Activated T-helper 1 cell treated with anti-CD3 and anti-CD28 coated beads, Interleukin-2, amount 50 U/mL, for 16 hours (primary cell): Measurements from ENCODE around the gene RPIA.

Experiments
- DNase-seq, 2 donors: peaks; one replicate each; pipeline ENCODE4 v3.0.0-alpha.2; 2020; ENCODE audit warnings: low read depth in 1 of 2, low spot score in 1 of 2

Gene RPIA

DNA sequence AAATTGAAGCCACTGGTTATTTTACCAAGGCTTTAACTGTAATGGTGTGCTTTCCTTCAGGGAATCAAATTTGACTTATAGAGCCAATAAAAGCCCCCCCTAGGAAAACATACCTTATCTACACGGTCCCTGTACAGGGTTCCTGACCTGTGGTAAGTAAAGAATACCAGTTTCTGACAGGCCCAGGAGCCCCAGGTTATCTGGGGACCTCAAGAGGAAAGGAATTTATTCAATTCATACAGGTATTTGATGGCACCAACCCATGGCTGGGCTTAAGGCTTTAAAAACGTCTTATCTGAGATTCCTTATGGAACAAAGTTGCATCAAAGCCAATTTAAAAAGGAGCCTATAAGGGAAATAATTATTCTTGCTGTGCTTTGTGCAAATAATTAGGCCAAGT is 7.0 kb upstream of the RPIA start:
- DNase-seq = no peak

DNA sequence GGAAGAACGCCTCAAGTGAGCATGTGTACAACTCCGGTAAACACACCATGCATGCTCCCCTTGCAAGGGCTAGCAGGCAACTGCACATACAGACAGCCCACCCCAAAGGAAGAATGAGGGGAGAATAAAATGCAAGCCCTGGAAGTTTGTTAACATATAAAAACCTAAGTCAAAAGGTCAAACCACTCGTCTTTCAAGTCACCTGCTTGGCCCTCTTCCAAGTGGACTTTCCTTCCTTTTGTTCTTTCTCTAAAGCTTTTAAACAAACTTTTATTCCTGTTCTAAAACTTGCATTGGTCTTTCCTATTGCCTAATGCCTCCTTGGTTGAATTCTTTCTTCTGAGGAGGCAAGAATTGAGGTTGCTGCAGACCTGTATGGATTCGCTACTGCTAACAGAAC is 5.2 kb upstream of the RPIA start:
- no peak for DNase-seq

DNA sequence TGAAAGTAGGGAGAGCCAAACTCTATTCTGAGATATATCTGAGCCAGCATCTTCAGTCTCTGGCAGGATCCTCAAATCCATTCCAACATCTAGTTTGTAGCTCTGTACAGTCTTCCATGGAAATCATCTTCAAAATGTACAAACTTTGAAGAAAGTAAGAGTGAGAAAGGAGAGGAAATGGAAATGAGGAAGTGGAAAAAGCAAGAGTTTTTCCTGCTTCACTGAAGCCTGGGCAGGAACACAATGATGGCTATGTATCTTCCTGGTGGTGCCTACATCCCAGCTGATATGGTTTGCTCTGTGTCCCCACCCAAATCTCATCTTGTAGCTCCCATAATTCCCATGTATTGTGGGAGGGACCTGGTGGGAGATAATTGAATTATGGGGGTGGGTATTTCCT is 4.1 kb upstream of the RPIA start:
- no peak for DNase-seq

DNA sequence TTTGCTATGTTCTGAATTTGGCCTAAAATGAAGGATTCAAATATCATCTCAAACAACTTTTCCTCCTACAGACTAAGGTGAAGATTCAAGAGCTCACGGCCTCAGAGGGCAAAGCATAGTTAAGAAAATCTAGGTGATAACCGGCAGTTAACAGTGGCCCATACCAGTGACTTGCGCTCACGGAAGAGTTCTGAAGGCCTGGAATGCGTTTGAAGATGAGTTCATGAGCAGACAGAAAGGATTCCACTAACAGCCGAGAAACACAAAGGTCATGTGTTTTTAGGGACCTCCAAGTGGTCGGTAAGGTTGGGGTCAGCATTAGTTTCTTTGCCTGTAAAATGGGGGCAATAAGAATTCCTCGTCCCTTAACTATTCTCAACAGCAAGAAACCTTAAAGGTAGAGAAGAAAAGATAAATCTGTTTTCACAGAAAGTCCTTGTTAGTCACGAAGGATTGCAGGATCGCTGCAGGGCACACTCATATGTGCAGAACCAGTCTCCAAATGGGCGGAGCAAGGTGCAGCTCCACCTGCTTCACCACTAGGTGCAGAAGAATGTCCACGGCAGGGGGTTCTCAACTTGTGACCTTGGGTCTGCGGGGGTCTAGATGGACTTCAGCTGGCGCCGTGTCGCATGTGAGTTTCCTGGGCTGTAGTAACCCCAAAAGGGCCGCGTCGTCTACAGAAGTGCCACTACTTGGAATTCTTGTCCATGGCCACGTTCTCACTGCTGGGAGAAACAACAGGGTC is 708 bp upstream of the RPIA start:
- peak; percentile 14 to 17 for DNase-seq

DNA sequence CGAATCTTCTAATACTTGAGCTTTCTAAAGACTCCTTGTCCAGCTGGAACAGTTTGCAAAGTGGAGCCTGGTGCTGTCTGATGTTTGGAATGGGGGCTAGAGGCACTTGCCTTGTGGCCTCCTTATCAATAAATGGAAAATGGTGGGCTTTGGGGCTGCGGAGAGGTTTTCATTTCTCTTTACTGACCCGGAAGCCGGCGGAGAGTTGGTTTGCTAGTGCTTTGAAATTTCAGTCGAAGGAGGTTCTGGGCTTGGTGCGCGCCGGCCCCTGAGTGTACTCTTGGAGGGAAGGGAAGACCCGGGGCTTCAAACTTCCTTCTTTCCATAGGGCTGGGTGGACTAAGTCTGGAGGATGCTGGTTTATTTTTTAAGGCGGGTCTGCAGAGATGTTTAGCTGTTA is 714 bp downstream of the RPIA start:
- no peak for DNase-seq

DNA sequence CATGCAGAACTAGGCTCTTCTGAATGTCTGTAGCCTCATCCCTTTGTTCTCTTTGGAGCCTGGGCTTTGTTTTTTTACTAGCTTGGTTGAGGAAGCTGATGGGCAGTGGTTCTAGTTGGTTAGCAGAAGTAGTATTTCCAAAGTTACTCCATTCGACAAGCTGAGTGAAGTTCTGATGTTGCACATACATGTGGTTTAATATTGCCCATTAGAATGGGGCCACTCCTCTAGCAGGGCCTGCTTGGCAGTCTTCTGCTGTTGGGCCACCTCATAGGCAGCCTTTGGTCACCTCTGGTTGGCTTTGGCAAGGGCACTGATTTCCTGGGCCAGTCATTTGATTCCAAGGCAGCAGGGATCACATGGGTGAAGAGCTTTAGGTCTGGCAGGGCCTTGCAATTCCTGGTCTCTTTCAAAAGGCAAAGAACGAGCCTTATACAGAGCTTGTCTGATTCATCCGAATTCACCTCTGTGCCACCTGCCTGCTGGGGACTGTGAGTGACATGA is 2.5 kb downstream of the RPIA start:
- DNase-seq = no peak

DNA sequence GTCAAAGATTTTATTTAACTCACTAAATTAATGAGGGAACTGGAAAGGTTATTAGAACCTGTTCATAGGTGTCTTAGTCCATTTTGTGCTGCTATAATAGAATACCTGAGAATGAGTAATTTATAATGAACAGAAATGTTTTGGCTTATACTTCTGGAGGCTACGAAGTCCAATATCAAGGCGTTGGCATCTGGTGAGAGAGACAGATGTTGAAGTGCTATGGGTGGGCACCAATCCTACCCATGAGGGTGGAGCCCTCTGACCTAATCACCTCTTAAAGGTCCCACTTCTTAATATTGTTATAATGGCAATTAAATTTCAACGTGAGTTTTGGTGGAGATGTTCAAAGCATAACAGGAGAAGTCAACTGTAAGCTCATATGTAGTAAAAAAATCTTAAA is 5.1 kb downstream of the RPIA start:
- DNase-seq = no peak

DNA sequence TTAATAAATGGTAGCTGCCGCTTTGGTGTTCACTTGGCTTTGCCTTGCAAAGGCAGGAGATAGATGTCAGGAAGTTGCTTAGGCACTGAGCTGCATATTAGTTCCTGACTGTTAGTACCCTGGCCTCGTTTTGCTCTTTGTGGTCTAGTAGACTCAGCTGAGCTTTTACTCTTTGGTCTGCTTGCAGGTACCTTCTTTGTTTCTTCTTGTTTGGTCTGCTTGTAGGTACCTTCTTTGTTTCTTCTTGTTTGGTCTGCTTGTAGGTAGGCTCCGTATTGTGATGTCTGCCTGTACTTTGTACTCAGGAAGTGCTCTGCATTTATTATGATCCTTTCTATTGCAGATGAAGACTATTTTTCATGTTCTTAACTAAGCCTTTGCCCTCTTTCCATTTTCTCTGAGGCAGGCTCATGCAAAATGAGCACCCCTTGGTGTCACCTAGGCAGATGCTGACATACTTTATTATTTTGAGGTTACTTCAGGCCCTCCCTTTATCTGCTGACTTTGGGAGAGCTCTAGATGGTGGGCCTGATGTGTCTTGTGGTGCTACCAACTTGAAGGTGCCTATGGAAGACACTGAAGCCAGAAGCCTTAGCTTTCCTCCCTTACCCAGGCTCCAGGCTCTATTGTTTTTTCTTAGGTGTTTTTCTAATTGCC is 6.0 kb downstream of the RPIA start:
- no peak for DNase-seq

DNA sequence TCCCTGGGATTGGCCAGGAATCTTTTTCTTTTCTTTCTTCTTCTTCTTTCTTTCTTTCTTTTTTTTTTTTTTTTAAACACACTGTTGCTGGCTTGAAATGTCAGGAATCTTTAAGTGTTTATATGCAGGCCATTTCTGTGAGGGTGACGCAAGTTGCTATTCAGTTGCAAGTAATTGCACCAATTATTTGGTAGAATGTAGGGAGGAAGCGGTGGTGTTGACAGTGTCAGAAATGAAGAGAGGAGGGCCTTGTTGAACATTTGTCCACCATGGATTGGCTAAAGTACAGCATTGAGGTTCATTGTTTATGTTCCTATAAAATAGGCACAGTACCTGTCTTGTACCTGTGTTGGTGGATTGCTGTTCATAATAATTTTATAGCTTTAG is 6.5 kb downstream of the RPIA start:
- no peak for DNase-seq

DNA sequence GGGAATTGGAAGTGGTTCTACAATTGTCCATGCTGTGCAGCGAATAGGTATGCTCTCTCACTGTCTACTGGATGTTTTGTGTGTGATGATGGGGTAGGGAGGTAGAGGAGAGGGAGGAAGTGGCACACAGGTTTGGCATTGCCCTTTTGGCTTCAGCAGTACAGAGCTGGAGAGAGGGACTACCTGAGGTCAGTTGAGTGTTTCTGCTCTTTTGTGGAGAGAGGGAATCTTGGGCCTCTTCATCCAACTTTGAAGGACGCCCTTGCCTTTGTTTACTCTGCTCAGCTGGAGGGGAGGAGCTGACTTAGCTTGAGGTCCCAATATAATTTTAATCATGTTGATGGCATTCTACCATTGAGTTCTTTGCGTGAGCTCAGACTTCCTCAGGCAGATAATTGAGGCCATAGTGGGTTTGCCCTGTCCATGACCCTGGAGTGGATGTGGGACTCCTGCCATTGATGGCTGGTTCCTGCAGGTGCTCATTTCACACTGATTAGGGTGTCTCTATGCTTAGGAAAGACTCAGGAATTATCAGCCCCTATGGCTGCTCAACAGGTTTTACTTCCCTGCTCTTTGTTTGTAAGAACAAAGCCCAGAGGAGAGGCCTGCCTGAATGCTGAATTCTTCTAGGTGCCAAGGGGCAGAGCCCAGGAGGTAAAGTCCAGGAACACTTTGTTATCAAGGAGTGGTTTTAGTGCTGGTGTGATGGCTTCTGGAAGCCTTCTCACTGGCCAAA is 7.2 kb downstream of the RPIA start:
- DNase-seq = no peak

DNA sequence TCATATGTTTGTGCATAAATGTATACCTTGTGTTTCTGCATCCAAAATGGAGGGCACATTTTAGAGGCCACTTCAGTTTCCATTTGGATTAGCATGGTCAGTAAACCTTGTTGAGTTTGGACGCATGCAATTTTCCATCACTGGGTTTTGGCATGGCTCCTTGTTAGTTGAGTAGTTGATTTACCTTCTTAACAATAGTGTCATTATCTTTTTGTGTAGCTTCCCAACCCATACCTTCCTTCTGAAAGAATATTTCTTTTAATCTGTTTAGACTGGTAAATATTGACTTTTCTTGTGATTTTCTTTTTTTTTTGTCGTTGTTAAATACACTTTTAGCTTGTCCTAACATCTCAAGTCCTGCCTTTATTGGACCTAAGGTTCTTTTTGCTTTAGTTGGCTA is 15.5 kb downstream of the RPIA start:
- DNase-seq = no peak

DNA sequence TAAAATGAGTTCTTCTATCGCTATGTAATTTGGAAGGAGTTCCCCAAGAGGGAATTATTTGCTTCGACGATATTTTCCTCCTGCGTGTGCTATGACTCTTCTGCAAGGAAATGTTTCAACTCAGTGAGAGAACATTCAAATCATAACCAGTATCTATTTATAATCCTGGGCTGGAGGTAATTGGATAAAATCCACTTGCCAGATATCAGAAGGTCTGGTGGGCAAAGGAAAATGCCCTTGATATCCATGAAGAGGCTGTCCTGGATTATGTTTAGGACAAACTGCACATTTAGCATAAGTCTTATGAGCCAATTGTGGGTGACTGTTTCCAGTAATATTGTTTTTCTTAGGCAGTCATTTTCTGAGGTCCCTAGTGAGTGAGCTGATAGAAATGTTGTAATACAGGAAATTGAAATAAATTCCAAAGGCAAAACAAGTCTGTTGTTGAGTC is 17.7 kb downstream of the RPIA start:
- DNase-seq = no peak

DNA sequence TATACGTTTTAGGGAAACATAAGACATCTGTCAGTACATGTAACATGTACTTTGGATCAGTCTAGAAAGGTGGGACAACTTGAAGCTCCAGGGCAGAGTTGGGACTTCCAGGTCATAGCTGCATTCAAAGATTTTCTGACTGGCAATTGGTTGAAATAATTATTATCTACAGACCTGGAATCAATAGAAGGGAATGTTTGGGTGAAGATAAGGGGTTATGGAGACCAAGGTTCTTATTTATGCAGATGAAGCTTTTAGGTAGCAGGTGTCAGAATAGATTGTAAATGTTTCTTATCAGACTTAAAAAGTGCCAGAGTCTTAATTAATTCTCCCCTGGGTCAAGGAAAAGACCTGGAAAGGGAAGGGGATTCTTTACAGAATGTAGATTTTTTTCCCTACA is 19.8 kb downstream of the RPIA start:
- no peak for DNase-seq

DNA sequence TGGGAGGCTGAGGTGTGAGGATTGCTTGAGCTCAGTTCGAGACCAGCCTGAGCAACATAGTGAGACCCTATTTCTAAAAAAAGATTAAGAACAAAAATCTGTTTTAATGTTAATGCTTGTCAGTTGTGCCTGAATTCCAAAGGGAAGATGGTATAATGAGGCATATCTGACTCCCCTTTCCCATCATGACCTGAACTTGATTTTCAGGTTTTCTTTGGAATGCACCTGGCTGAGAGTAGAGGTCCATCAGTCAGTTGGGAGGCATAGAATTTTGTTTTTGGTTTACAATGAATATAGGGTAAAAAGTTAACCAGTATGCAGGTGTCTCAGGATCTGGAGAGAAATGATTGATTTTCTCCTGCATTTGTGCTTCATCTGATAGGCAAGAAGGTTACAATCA is 20.4 kb downstream of the RPIA start:
- no peak for DNase-seq

DNA sequence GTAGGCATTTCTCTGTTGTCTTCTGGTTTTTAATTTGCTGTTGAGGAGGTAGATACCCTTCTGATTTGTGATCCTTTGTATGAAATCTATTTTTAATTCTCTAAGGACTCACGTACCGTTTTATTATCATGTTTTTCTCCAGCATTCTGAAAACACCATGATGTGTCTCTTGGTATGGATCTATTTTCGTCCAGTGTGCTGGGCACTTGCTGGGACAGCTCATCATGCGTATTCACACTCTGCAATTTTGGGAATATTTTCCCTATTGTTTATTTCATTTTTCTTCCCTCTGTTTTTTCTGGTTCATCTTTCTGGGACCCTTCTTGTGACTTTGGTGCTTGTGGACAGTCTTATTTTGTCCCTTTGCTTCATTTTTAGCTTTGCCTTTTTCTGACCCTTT is 21.9 kb downstream of the RPIA start:
- no peak for DNase-seq

DNA sequence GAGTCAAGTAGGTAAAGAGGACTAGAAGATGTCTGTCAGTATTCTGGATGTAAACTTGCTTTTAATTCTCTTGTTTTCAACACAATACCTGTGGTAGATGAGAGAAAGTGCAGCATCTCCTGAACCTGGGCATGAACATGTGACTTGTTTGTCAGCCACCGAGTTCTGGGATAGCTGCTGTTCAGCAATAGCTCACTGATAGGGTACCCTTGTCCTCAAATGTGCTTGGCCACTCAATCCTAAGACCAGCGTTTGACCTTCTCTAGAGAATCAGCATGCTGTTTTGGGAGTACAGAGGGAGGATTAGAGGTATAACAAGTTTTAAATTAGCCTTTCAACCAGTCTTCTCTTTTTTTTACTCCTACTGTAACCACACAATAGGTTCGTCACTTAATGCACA is 23.2 kb downstream of the RPIA start:
- DNase-seq = no peak

DNA sequence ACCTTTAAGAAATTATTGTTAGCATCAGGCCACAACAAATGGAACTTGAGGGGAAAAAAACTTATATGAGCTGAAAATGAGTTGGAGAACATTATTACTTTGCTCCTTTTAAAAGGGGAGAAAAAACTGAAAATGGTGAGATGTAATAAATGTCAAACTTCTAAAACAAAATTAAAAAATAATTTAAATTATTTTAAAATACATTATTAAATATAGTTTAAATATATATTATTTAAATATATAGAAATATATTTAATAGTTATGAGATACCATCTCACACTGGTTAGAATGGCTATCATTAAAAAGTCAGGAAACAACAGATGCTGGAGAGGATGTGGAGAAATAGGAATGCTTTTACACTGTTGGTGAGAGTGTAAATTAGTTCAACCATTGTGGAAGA is 28.9 kb downstream of the RPIA start:
- DNase-seq = no peak

DNA sequence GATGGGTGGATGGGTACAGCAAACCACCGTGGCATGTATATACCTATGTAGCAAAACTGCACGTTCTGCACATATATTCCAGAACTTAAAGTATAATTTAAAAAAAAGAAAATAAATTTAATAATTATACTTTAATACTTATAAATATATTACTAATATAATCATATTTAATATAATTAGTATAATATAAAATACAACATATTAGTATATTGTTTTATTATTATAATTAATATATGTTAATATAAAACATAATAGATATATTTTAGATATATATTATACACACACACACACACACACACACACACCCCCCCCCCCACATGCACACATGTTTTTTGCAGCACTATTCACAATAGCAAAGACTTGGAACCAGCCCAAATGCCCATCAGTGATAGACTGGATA is 29.8 kb downstream of the RPIA start:
- no peak for DNase-seq

DNA sequence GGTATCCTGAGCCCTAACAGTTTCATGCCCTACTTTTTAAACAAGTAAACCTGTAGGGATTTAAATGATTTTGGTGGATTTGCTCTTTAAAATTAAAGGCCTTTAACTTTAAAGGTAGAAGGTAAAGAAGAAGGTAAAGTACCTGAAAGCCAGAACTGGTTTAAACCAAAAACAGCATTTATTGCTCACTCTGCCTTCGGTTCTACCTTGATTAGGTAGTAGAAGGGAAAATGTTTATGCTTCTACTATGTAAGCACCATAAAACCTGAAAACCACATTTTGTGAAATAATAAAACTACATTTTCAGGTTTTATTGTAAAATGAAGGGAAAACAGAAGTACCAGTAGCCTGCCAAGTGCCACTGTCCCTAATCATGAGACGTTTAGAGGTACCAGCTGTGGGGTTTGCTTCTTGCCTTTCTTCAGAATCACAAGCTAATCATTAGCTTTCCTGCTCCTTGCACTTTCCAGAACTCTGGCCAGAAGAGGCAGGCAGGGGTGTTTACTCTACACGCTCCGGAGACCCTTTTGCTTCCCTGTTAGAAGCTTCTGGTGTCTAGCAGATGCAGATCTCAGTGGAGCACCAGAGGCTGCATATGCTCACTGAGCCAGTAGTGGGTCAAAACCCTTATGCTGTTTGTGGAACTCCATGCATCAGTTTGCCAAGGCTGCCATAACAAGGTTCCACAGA is 33.3 kb downstream of the RPIA start:
- no peak for DNase-seq

DNA sequence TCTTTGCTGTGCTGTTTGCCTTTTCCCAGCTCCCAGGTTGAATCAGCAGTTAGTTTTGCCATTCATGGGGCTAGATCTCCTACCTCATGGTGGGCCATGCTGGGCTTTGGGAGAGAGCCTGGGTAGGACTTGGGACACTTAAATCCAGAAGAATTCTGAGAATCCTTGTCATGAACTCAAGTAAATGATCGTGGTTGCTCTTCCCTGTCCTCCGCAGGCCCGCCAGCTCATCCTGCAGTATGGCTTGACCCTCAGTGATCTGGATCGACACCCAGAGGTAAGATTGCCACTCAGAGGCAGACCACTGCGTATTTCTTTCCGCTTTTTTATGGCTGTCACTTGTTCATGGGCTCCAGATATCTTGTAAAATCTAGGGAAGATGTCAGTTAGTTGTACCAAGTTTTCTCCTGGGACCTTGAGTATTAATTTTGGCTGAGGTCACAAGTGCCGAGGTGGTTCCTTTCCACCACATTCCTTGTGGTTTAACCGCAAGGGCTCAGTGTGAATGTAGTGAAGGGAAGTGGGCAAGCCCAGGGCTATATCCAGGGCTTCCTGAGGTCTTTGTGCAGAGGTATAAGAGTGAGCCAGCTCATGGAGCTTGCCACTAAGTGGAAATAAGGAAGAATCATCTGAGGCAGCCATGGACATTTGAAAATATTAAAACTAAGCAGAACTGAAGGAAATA is 37.7 kb downstream of the RPIA start:
- DNase-seq = no peak
